ENCODE data around the gene CRYL1.

GRCh38 chr13:20442375-20442774 lies 83.3 kb downstream of the CRYL1 start:
- TF ChIP-seq EZH2 (IDR thresholded peaks at IDR 0.05; ENCODE audit: borderline replicate concordance) (no peak), CTCF (IDR thresholded peaks at IDR 0.05; ENCODE audit: poor library complexity) (no peak), EZH2phosphoT487 (IDR thresholded peaks at IDR 0.05; ENCODE audit: low read depth, severe bottlenecking, unreplicated experiment) (no peak)
